Naive thymus-derived CD8-positive, alpha-beta T cell (primary cell): ENCODE results near the gene PPFIA2. TPM values are rescaled to one million over a fixed set of nuclear protein-coding genes. Genes with fewer than 3 reads are reported as not detected.

ENCODE experiments used
- ATAC-seq, 2 donors: fragments of 150-1000 bp; cut with Tn5 transposase in 1 of 2; sonication (Bioruptor Pico), chemical (Tn5 transposase) in 1 of 2; 1 replicate in 1 of 2; 2 replicates in 1 of 2; pipeline ENCODE4 v1.10.0; 2021; ENCODE audit warnings: mild to moderate bottlenecking in 2 of 2, moderate library complexity in 2 of 2
- POLR2A ChIA-PET: fragments of 350-600 bp; sonication (Branson Sonifier 250); formaldehyde crosslinking; loops from one replicate; lab custom pipeline; 2021; ENCODE audit warnings: antibody characterized with exemption; lab: Charles Lee
- DNase-seq, 10 donors: peaks; one replicate each; pipeline versions ENCODE4 v3.0.0 to v3.0.0-alpha.2; 2020 to 2022
- H3K27ac Mint-ChIP-seq, 10 donors: one replicate each; pipeline ENCODE4 v1.8.0; 2020 to 2022; ENCODE audit warnings: mild to moderate bottlenecking in 10 of 10, mixed read lengths in 10 of 10, moderate library complexity in 4 of 10, inconsistent platforms in 1 of 10
- H3K27me3 Mint-ChIP-seq, 5 donors: one replicate each; pipeline ENCODE4 v1.8.0; 2021 to 2022; ENCODE audit warnings: mixed read lengths in 5 of 5
- H3K36me3 Mint-ChIP-seq, 3 donors: one replicate each; pipeline ENCODE4 v1.8.0; 2020 to 2022; ENCODE audit warnings: mixed read lengths in 3 of 3, mild to moderate bottlenecking in 2 of 3, inconsistent platforms in 1 of 3
- H3K4me1 Mint-ChIP-seq, 4 donors: one replicate each; pipeline ENCODE4 v1.8.0; 2021 to 2022; ENCODE audit warnings: mixed read lengths in 4 of 4
- H3K4me3 Mint-ChIP-seq, 10 donors: one replicate each; pipeline ENCODE4 v1.8.0; 2020 to 2022; ENCODE audit warnings: mild to moderate bottlenecking in 10 of 10, mixed read lengths in 10 of 10, moderate library complexity in 6 of 10, inconsistent platforms in 1 of 10
- H3K9me3 Mint-ChIP-seq, 9 donors: one replicate each; pipeline ENCODE4 v1.8.0; 2020 to 2022; ENCODE audit warnings: mixed read lengths in 9 of 9, mild to moderate bottlenecking in 3 of 9, inconsistent platforms in 1 of 9, moderate library complexity in 1 of 9
- polyA plus RNA-seq, 3 donors: library from polyadenylated mRNA; unstranded; fragments of 300-500 nt; fragmentation: Illumina TruSeq; gene quantifications; one replicate each; pipeline ENCODE4 v1.2.3, GENCODE V29; 2021
- total RNA-seq, 8 experiments: library from RNA in 2 of 8; stranded (reverse) in 2 of 8; gene quantifications; one replicate each; pipeline ENCODE4 v1.2.3 and lab custom pipeline; 2021 to 2026

The PPFIA2 gene
- total and polyA plus RNA-seq, 5 experiments from 2014 or later = not detected

DNA sequence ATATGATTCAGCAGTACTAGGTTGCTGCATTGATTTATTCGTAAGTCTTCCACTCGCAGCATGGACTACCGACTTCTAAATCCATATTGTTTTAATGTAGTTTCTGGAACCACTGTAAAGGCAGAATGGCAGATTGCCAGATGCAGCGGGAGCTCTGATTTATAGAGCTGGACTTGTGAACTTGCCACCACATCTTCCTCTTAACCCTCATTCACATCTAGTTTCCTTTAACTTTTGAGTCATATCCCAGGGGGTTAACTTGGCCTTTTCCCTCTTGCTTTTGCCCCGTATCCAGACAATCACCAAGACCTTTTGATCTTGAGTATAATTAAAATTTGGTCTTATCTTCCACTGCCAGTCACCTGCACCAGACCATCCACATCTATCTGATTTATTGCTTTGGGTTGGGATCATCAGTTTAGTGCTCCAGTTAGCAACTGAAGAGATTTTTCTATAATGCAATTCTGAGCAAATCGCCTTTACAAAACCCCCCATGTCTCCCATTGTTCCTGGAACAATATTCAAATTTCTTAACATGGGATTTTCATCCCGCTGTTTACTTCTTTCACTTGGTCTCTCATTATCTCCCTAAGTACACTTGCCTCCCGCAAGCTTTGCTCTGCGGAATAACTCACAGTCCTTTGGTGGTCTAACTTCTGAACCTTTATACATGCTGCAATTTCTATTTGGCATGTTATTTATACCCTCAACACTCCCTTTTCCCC is 550.8 kb downstream of the PPFIA2 start:
- Mint-ChIP-seq H3K9me3 (peaks cover 0 to 20% (median 3%) of the 10 kb centered on the region in 9 donors), H3K27ac (no peak overlapping the region), H3K4me3 (no peak overlapping the region), H3K4me1 (no peaks in the 10 kb centered on the region), H3K36me3 (no peaks in the 10 kb centered on the region), H3K27me3 (no peaks in the 10 kb centered on the region)
- no peak for DNase-seq
- no peak for ATAC-seq
- POLR2A ChIA-PET = no interaction called here
